ENCODE results near the gene PRKCB.

The PRKCB gene

DNA sequence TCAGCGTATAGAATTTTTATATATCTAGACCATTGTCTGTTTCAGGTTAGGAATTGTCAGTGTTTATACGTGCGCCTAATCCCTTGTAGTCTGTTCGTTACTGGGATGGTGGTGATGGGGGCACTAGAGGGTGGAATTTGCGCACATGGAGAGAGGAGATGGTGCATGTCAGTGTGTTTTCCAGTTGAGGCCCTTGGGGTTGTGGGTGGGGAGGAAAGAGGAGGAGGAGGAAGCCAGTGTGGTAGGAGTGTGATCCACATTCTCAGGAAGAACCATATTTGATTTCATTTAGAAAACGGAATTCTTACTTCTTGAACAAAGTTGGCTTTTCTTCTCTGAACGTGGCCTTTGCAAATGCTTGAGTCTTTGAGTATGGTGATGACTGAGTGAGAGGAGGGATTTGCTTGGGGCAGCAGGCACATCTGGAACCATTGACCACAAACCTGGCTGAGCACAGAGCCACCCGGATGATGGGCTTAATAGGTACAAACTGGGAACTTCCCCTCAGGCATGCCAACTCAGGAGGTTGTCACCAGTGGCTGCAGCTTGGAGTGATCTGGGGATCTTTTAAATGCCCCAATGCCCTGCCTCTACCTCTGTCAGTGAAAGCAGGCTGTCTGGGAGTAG, 98.9 kb downstream of the PRKCB start:
- TF ChIP-seq, protein P1, sequence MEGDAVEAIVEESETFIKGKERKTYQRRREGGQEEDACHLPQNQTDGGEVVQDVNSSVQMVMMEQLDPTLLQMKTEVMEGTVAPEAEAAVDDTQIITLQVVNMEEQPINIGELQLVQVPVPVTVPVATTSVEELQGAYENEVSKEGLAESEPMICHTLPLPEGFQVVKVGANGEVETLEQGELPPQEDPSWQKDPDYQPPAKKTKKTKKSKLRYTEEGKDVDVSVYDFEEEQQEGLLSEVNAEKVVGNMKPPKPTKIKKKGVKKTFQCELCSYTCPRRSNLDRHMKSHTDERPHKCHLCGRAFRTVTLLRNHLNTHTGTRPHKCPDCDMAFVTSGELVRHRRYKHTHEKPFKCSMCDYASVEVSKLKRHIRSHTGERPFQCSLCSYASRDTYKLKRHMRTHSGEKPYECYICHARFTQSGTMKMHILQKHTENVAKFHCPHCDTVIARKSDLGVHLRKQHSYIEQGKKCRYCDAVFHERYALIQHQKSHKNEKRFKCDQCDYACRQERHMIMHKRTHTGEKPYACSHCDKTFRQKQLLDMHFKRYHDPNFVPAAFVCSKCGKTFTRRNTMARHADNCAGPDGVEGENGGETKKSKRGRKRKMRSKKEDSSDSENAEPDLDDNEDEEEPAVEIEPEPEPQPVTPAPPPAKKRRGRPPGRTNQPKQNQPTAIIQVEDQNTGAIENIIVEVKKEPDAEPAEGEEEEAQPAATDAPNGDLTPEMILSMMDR (conservative IDR thresholded peaks at IDR 0.05; ENCODE audit: low read length), result no peak
- no peak for TF ChIP-seq EZH2phosphoT487 (IDR thresholded peaks at IDR 0.05; ENCODE audit: borderline replicate concordance)
- Histone ChIP-seq H3F3A (ENCODE audit: low read depth) (no peaks in the 10 kb centered on the region), H3K4me2 (ENCODE audit: low read depth, low read length, poor library complexity, severe bottlenecking) (no peak overlapping the region), H3K9me3 (ENCODE audit: insufficient read depth, low read depth, low read length) (no peaks in the 10 kb centered on the region), H3K4me1 (ENCODE audit: insufficient read depth, low read length, poor library complexity, severe bottlenecking) (no peaks in the 10 kb centered on the region), H3K36me3 (ENCODE audit: insufficient read depth, low read length) (no peaks in the 10 kb centered on the region), H2AFZ (ENCODE audit: low read length) (no peak overlapping the region), H3K9ac (ENCODE audit: low read depth, low read length, poor library complexity, severe bottlenecking) (no peak overlapping the region), H3K9me2 (replicated peaks; ENCODE audit: low read depth, low read length) (no peaks in the 10 kb centered on the region), H3K27me3 (ENCODE audit: insufficient read depth, low read length, poor library complexity, severe bottlenecking) (no peaks in the 10 kb centered on the region), H3K79me2 (ENCODE audit: insufficient read depth, low read length) (peaks cover 76% of the 10 kb centered on the region), H3K4me3 (ENCODE audit: low read length, poor library complexity, severe bottlenecking) (no peak overlapping the region), H4K20me1 (ENCODE audit: insufficient read depth, low read length, poor library complexity, severe bottlenecking) (no peaks in the 10 kb centered on the region)

DNA sequence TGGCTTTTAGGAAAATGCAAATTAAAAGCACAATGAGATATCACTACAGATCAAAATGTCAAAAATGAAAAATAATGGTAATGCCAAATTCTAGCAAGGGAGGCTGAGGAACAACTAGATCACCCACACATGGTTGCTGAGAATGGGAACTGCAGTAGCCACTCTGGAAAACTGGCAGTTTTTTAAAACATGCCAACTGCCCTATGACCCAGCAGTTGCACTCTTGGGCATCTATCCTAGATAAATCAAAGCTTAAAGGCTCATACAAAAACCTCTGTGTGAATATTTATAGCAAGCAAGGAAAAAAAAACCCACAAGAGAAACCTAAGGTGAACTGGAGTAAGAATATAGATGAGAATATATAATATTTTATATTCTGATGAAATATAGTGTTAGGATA, 104.3 kb downstream of the PRKCB start:
- Histone ChIP-seq H3K27me3 (ENCODE audit: insufficient read depth, low read length, poor library complexity, severe bottlenecking) (no peaks in the 10 kb centered on the region), H3F3A (ENCODE audit: low read depth) (no peaks in the 10 kb centered on the region), H3K4me2 (ENCODE audit: low read depth, low read length, poor library complexity, severe bottlenecking) (no peak overlapping the region), H3K4me1 (ENCODE audit: insufficient read depth, low read length, poor library complexity, severe bottlenecking) (peaks cover 16% of the 10 kb centered on the region), H4K20me1 (ENCODE audit: insufficient read depth, low read length, poor library complexity, severe bottlenecking) (no peaks in the 10 kb centered on the region), H3K9me3 (ENCODE audit: insufficient read depth, low read depth, low read length) (no peaks in the 10 kb centered on the region), H3K79me2 (ENCODE audit: insufficient read depth, low read length) (peaks cover 50% of the 10 kb centered on the region; the same call in 1 of the 2 replicates), H3K36me3 (ENCODE audit: insufficient read depth, low read length) (no peaks in the 10 kb centered on the region), H3K9me2 (replicated peaks; ENCODE audit: low read depth, low read length) (no peaks in the 10 kb centered on the region), H3K9ac (ENCODE audit: low read depth, low read length, poor library complexity, severe bottlenecking) (no peak overlapping the region), H2AFZ (ENCODE audit: low read length) (no peak overlapping the region), H3K4me3 (ENCODE audit: low read length, poor library complexity, severe bottlenecking) (no peak overlapping the region)
- no peak for TF ChIP-seq EZH2phosphoT487 (IDR thresholded peaks at IDR 0.05; ENCODE audit: borderline replicate concordance)
- TF ChIP-seq, protein P1 (conservative IDR thresholded peaks at IDR 0.05; ENCODE audit: low read length), result no peak

DNA sequence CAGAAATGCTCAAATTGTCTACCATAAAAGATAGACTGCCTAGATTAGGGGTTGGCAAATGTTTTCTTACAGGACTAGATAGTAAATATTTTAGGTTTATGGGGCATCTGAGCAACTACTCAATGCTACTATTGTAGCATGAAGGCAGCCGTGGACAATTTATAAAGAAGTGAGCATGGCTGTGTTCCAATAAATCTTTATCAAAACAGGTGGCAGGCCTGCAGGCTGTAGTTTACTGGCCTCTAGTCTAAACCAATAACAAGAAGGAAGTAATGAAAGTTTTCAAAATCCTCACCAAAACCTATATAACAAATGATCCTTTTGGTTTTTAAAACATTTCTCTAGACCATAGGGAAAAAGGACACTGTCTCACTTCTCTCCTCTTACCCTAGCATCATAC, 105.2 kb downstream of the PRKCB start:
- Histone ChIP-seq H4K20me1 (ENCODE audit: insufficient read depth, low read length, poor library complexity, severe bottlenecking) (no peaks in the 10 kb centered on the region), H3K36me3 (ENCODE audit: insufficient read depth, low read length) (no peaks in the 10 kb centered on the region)
- no peak for TF ChIP-seq EZH2phosphoT487 (IDR thresholded peaks at IDR 0.05; ENCODE audit: borderline replicate concordance)
- TF ChIP-seq, protein P1 (conservative IDR thresholded peaks at IDR 0.05; ENCODE audit: low read length), result no peak

More for the DNA sequence above, 105.2 kb downstream of the PRKCB start:
- peaks cover 17% of the 10 kb centered on the region for H3K4me1 ChIP-seq (ENCODE audit: insufficient read depth, low read length, poor library complexity, severe bottlenecking)
- no peaks in the 10 kb centered on the region for H3K9me3 ChIP-seq (ENCODE audit: insufficient read depth, low read depth, low read length)
- H3K9ac ChIP-seq (ENCODE audit: low read depth, low read length, poor library complexity, severe bottlenecking), result no peak overlapping the region
- H3F3A ChIP-seq (ENCODE audit: low read depth), result no peaks in the 10 kb centered on the region
- no peaks in the 10 kb centered on the region for H3K9me2 ChIP-seq (replicated peaks; ENCODE audit: low read depth, low read length)
- no peak overlapping the region for H2AFZ ChIP-seq (ENCODE audit: low read length)
- H3K79me2 ChIP-seq (ENCODE audit: insufficient read depth, low read length), result peaks cover 48% of the 10 kb centered on the region; the same call in 1 of the 2 replicates
- no peaks in the 10 kb centered on the region for H3K27me3 ChIP-seq (ENCODE audit: insufficient read depth, low read length, poor library complexity, severe bottlenecking)
- no peak overlapping the region for H3K4me2 ChIP-seq (ENCODE audit: low read depth, low read length, poor library complexity, severe bottlenecking)
- H3K4me3 ChIP-seq (ENCODE audit: low read length, poor library complexity, severe bottlenecking), result no peak overlapping the region
